GM19452 (cell line): ENCODE measurements around the gene CARS2.
"Not testable (repeated sequence)": the region's sequence is repeated elsewhere in the genome, so short reads cannot be mapped to it uniquely, and the experiment has no call there.

ENCODE experiments used
- ATAC-seq: cut with Tn5 transposase; IDR thresholded peaks from one replicate; pipeline ENCODE4 v1.9.1; 2021; ENCODE audit not compliant: unreplicated experiment

The CARS2 gene

GRCh38 chr13:110705826-110706569 is at the start of gene CARS2:
TSS of gene CARS2 (minus strand) at chr13:110706116. CDS start at chr13:110706093, 23 bp downstream.
- ATAC-seq: peak; percentile 95

GRCh38 chr13:110748271-110748670 is 42.4 kb upstream of the CARS2 start:
- ATAC-seq: no peak

GRCh38 chr13:110746438-110746837 is 40.5 kb upstream of the CARS2 start:
- ATAC-seq: no peak

GRCh38 chr13:110743687-110744086 is 37.8 kb upstream of the CARS2 start:
- no peak for ATAC-seq

GRCh38 chr13:110737555-110737954 is 31.6 kb upstream of the CARS2 start:
- ATAC-seq: no peak

GRCh38 chr13:110734561-110734960 is 28.6 kb upstream of the CARS2 start:
- ATAC-seq: no peak

GRCh38 chr13:110731072-110731471 is 25.2 kb upstream of the CARS2 start:
- ATAC-seq: no peak

GRCh38 chr13:110726726-110727125 is 20.8 kb upstream of the CARS2 start:
- ATAC-seq: peak; percentile 63

- ATAC-seq: not testable (repeated sequence)
These were observed 20.2 kb upstream of the CARS2 start for GRCh38 chr13:110726153-110726552.

- ATAC-seq: no peak
These were observed 17.7 kb upstream of the CARS2 start for GRCh38 chr13:110723598-110723997.

GRCh38 chr13:110722971-110723370 is 17.1 kb upstream of the CARS2 start:
- no peak for ATAC-seq

- ATAC-seq: no peak
These were observed 13.3 kb upstream of the CARS2 start for GRCh38 chr13:110719036-110719710.

- ATAC-seq: no peak
These were observed 10.3 kb upstream of the CARS2 start for GRCh38 chr13:110716247-110716515.

GRCh38 chr13:110715395-110716246 is 9.7 kb upstream of the CARS2 start:
- peak; percentile 58 for ATAC-seq

GRCh38 chr13:110714797-110715394 is 9.0 kb upstream of the CARS2 start:
- ATAC-seq: no peak

GRCh38 chr13:110713981-110714796 is 8.3 kb upstream of the CARS2 start:
- ATAC-seq: no peak

GRCh38 chr13:110713642-110713952 is 7.7 kb upstream of the CARS2 start, which contains the start of gene ING1:
TSS of gene ING1 (plus strand) at chr13:110713700. CDS start at chr13:110714150, 450 bp downstream.
- ATAC-seq: no peak

GRCh38 chr13:110712849-110713641 is 7.1 kb upstream of the CARS2 start:
- ATAC-seq: peak; percentile 45

- ATAC-seq: peak; percentile 31
These were observed 6.3 kb upstream of the CARS2 start for GRCh38 chr13:110712081-110712848.
